GM10266 (cell line): ENCODE results near the gene UACA.
A peak's percentile ranks its signal among the peaks of the same experiment; 100 is the strongest.
"Not testable (repeated sequence)": the region's sequence is repeated elsewhere in the genome, so short reads cannot be mapped to it uniquely, and the experiment has no call there.

ENCODE experiments used
- DNase-seq: peaks from one replicate; pipeline ENCODE4 v3.0.0; 2012; ENCODE audit errors: extremely low spot score
- TF ChIP-seq, protein P1 (sequence below): IDR thresholded peaks from 2 replicates; pipeline ENCODE4 v1.5.1; 2012; ENCODE audit warnings: mild to moderate bottlenecking, low read depth; ENCODE audit not compliant: control insufficient read depth, insufficient read depth; ENCODE audit errors: missing control alignments

Gene UACA

DNA sequence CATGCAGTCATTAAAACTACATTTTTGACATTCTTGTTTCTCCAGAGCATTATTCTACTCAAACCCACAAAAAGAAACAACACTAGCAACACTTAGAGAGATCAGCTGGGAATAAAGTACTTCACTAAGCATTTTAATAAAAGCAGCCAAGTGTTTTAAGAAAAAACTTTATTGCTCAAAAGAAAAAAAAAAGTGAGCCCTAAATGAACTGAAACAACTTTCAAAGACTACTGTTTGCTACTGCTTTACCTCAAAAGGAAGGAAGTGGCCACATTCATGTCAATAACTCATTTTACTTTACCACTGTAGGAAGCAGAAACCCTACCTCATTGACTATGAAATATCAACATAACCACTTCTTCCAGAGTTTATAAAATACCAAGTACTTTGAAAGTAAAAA is 91.3 kb downstream of the UACA start:
- DNase-seq: peak; percentile 20
- TF ChIP-seq, protein P1, sequence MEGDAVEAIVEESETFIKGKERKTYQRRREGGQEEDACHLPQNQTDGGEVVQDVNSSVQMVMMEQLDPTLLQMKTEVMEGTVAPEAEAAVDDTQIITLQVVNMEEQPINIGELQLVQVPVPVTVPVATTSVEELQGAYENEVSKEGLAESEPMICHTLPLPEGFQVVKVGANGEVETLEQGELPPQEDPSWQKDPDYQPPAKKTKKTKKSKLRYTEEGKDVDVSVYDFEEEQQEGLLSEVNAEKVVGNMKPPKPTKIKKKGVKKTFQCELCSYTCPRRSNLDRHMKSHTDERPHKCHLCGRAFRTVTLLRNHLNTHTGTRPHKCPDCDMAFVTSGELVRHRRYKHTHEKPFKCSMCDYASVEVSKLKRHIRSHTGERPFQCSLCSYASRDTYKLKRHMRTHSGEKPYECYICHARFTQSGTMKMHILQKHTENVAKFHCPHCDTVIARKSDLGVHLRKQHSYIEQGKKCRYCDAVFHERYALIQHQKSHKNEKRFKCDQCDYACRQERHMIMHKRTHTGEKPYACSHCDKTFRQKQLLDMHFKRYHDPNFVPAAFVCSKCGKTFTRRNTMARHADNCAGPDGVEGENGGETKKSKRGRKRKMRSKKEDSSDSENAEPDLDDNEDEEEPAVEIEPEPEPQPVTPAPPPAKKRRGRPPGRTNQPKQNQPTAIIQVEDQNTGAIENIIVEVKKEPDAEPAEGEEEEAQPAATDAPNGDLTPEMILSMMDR: no peak

DNA sequence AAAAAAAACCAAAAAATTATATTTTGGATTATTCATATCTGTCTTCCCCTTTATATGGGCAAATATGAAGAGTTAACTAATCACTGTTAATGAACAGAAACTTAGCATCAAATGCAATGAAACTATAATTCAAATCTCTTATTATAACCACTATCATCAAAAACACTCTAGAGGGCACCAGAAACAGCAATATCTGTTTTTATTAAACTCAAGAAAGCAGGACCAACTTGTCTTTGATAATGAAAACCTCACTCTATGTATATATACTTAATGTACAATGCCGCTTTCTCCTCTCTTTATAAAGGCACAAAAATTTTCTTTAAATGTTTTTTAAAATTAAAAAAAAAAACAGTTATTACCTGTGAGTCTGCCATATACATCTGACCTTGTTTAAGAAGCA is 92.7 kb downstream of the UACA start:
- no peak for DNase-seq
- TF ChIP-seq, protein P1: no peak

DNA sequence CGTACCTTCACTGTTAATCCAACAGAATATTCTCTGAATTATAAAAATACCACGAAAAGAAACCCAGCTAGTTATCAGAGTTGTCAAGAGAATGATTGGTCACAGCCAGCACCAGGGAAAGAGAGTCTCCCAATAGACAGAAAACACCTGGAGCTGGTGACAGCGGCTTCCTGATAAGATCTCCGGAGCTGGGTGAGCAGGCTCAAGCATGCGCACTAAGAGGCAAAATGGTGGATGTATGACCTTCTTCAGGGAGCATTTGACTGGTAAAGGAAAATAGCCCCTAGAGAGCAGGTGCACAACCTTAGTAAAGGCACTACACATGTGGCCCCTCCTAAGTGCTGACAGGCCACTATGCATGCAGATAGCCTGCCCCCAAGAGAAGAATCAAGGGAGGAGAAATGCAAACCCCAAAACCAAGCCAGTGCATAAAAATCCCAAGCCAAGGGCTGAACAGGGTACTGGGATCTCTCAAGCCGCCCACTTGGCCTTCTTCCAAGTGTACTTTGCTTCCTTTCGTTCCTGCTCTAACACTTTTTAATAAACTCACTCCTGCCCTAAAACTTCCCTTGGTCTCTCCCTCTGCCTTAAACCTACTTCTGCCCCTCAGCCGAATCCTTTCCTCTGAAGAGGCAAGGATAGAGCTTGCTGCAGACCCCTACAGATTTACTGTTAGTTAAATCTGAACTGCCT is 93.2 kb downstream of the UACA start:
- no peak for DNase-seq

DNA sequence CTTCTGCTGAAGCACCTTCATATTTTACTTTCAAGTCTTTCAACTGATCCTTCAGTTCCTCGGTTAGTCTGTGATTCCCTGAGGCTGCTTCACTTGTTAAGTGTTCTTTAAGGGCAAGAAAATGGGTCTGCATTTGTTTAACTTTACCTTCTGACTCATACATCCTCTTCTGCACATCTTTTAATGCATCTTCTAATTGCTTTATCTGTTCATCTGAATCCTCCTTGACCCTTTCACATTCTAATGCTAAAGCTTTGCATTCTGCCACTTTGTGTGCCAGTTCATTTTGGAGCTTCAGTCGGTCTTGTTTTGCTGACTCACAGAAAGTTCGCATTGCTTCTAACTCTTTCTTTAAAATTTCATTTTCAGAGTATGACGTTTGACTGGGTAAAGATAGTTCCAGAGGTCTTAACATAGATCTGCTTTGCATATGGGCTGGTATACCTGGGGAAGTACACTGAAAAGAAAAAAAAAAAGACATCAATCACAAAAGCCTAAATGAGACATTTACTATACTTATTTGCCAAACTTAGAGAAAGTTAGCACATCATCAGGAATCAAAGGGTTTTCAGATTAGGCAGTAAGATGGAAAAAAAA is 94.3 kb downstream of the UACA start:
- peak; percentile 38 for DNase-seq
- TF ChIP-seq, protein P1: no peak

More for the DNA sequence above, 93.2 kb downstream of the UACA start:
- TF ChIP-seq, protein P1: no peak

DNA sequence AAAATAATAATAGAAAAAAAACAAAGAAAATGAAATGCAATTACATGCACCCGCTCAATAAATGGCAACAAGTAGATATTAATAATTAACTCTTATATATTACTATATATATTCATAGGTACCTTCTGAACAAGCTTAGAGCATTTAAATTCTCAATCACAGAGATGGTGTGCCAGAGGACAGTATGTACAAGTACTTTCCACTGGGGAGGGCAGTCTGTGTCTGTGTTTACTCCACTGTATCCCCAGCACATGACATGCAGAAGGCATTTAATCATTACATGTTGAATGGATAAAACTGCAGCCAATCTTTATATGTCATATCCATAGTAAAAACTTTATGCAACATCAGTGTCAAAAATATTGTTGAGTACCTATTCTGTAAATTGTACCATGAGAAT is 97.8 kb downstream of the UACA start:
- TF ChIP-seq, protein P1: no peak
- DNase-seq: no peak

DNA sequence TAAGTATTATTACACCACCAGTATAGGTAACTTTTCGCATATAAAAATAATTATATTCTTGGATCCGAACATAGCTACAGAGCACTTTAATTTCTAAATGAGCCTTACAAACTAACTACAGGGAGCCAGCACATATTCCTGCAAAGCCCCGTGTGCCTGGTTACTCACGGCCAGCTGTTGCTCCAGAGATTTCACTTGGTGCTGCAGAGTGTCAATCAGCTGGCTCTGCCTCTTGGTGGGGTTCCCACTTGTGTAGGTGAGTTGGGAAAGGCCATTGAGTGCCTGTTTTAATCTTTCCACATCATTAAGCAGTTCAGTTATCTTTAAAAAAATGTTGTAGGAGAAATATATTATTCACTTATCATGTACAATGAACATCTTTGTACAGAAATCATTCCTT is 98.9 kb downstream of the UACA start:
- DNase-seq: no peak
- TF ChIP-seq, protein P1: no peak

DNA sequence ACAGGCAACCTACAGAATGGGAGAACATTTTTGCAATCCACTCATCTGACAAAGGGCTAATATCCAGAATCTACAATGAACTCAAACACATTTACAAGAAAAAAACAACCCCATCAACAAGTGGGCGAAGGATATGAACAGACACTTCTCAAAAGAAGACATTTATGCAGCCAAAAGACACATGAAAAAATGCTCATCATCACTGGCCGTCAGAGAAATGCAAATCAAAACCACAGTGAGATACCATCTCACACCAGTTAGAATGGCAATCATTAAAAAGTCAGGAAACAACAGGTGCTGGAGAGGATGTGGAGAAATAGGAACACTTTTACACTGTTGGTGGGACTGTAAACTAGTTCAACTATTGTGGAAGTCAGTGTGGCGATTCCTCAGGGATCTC is 100.3 kb downstream of the UACA start:
- DNase-seq: not testable (repeated sequence)
